GM18511 (cell line): ENCODE data around the gene CXCL10.
"Not testable (repeated sequence)": the region's sequence is repeated elsewhere in the genome, so short reads cannot be mapped to it uniquely, and the experiment has no call there.

Experiments
- ATAC-seq: cut with Tn5 transposase; IDR thresholded peaks from one replicate; pipeline ENCODE4 v1.9.1; 2021; ENCODE audit warnings: mild to moderate bottlenecking, moderate library complexity; ENCODE audit not compliant: unreplicated experiment

Gene CXCL10

GRCh38 chr4:76023389-76023788 lies at the start of gene CXCL10:
CXCL10 (minus strand) TSS chr4:76023497; CDS start chr4:76023431, 66 bp downstream.
- ATAC-seq = no peak

GRCh38 chr4:76072760-76073159 lies 49.5 kb upstream of the CXCL10 start:
- ATAC-seq = no peak

- peak; percentile 84 for ATAC-seq
Observed at GRCh38 chr4:76067652-76068286, 44.5 kb upstream of the CXCL10 start.

- no peak for ATAC-seq
Observed at GRCh38 chr4:76066546-76066945, 43.2 kb upstream of the CXCL10 start.

GRCh38 chr4:76061982-76062381 lies 38.7 kb upstream of the CXCL10 start:
- peak; percentile 61 for ATAC-seq

GRCh38 chr4:76061421-76061820 lies 38.1 kb upstream of the CXCL10 start:
- no peak for ATAC-seq

GRCh38 chr4:76060506-76060905 lies 37.2 kb upstream of the CXCL10 start:
- no peak for ATAC-seq

- no peak for ATAC-seq
Observed at GRCh38 chr4:76059750-76060149, 36.5 kb upstream of the CXCL10 start.

- no peak for ATAC-seq
Observed at GRCh38 chr4:76058888-76059426, 35.7 kb upstream of the CXCL10 start.

- ATAC-seq = peak; percentile 48
Observed at GRCh38 chr4:76058302-76058701, 35.0 kb upstream of the CXCL10 start.

- no peak for ATAC-seq
Observed at GRCh38 chr4:76055421-76055820, 32.1 kb upstream of the CXCL10 start.

GRCh38 chr4:76055016-76055415 lies 31.7 kb upstream of the CXCL10 start:
- peak; percentile 97 for ATAC-seq

GRCh38 chr4:76053730-76054129 lies 30.4 kb upstream of the CXCL10 start:
- ATAC-seq = no peak

GRCh38 chr4:76050560-76051050 lies 27.3 kb upstream of the CXCL10 start:
- not testable (repeated sequence) for ATAC-seq

GRCh38 chr4:76049860-76050416 lies 26.6 kb upstream of the CXCL10 start:
- not testable (repeated sequence) for ATAC-seq

GRCh38 chr4:76044686-76045085 lies 21.4 kb upstream of the CXCL10 start:
- ATAC-seq = not testable (repeated sequence)

GRCh38 chr4:76043306-76043705 lies 20.0 kb upstream of the CXCL10 start:
- not testable (repeated sequence) for ATAC-seq

- ATAC-seq = not testable (repeated sequence)
Observed at GRCh38 chr4:76042241-76042998, 19.1 kb upstream of the CXCL10 start.

GRCh38 chr4:76036855-76037254 lies 13.6 kb upstream of the CXCL10 start:
- peak; percentile 68 for ATAC-seq

GRCh38 chr4:76035799-76036380 lies 12.6 kb upstream of the CXCL10 start, which contains the start of gene CXCL11:
CXCL11 (minus strand) TSS chr4:76036070; CDS start chr4:76035987, 83 bp downstream.
- ATAC-seq = no peak

GRCh38 chr4:76035141-76035540 lies 11.8 kb upstream of the CXCL10 start:
- ATAC-seq = no peak
